Measurements from ENCODE around the gene RC3H1. TPM values are rescaled to one million over a fixed set of nuclear protein-coding genes. Genes with fewer than 3 reads are reported as not detected.
A peak's percentile ranks its signal among the peaks of the same experiment; 100 is the strongest.

RC3H1 gene
- total and polyA plus RNA-seq, 3 experiments from 2014 or later, result 5.4 to 40.5 (median 39.7) TPM

GRCh38 chr1:174039027-174039426 lies 16.9 kb upstream of the RC3H1 start:
- H3K9me3 ChIP-seq (ENCODE audit: low read length), result no peaks in the 10 kb centered on the region
- H3K27me3 ChIP-seq (ENCODE audit: insufficient read depth, low read length, poor library complexity, severe bottlenecking), result no peaks in the 10 kb centered on the region
- H3K4me3 Mint-ChIP-seq, result no peak overlapping the region
- ChIA-PET POLR2A (no interaction called here), CTCF (interaction anchor here (1.0 kb wide), 1 partner anchor 10 kb away, joined by 3 read pairs; no protein-coding TSS in a partner anchor)
- no peak overlapping the region for H3K27ac ChIP-seq (ENCODE audit: low read depth, low read length)
- DNase-seq, result no peak
- H3K4me1 ChIP-seq (ENCODE audit: insufficient read depth, low read length), result no peaks in the 10 kb centered on the region
- H3K4me3 ChIP-seq (ENCODE audit: low read length), result no peak overlapping the region
- no peaks in the 10 kb centered on the region for H3K4me1 Mint-ChIP-seq
- no peak overlapping the region for H3K27ac Mint-ChIP-seq
- H3K27me3 Mint-ChIP-seq, result peaks cover 2 to 7% of the 10 kb centered on the region in 2 donors
- H3K36me3 Mint-ChIP-seq, result peaks cover 0 to 5% (median 0%) of the 10 kb centered on the region in 3 donors
- H3K36me3 ChIP-seq (ENCODE audit: insufficient read depth, low read length), result no peaks in the 10 kb centered on the region
- no peaks in the 10 kb centered on the region for H3K9me3 Mint-ChIP-seq

DNA sequence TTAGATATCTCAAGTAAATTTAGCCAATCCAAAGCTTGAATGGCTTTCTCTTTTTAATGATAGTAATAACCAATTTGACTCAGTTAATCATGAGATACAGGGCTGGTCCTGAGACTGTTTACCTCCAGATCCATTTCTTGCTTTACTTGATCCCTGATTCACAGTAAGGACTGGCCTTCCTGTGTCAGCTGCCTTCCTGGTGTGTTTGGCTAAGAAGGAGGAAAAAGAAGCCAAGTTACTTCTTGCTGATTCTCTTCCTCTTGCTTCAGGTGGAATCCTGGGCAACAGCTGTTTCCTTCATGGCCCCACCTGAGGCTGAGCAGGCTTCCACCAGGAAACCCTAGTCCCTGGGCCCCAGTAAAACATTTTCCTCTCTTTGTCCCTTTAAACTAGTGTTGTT lies 14.6 kb upstream of the RC3H1 start:
- H3K4me3 ChIP-seq (ENCODE audit: low read length), result no peak overlapping the region
- DNase-seq, result no peak
- no peaks in the 10 kb centered on the region for H3K36me3 ChIP-seq (ENCODE audit: insufficient read depth, low read length)
- Mint-ChIP-seq H3K4me1 (no peaks in the 10 kb centered on the region), H3K36me3 (peaks cover 0 to 5% (median 0%) of the 10 kb centered on the region in 3 donors), H3K27me3 (peaks cover 4 to 7% of the 10 kb centered on the region in 2 donors), H3K27ac (no peak overlapping the region), H3K4me3 (no peak overlapping the region), H3K9me3 (no peaks in the 10 kb centered on the region)
- no peaks in the 10 kb centered on the region for H3K9me3 ChIP-seq (ENCODE audit: low read length)
- no peak overlapping the region for H3K27ac ChIP-seq (ENCODE audit: low read depth, low read length)
- no peaks in the 10 kb centered on the region for H3K4me1 ChIP-seq (ENCODE audit: insufficient read depth, low read length)
- ChIA-PET POLR2A (no interaction called here), CTCF (no interaction called here)
- H3K27me3 ChIP-seq (ENCODE audit: insufficient read depth, low read length, poor library complexity, severe bottlenecking), result no peaks in the 10 kb centered on the region

DNA sequence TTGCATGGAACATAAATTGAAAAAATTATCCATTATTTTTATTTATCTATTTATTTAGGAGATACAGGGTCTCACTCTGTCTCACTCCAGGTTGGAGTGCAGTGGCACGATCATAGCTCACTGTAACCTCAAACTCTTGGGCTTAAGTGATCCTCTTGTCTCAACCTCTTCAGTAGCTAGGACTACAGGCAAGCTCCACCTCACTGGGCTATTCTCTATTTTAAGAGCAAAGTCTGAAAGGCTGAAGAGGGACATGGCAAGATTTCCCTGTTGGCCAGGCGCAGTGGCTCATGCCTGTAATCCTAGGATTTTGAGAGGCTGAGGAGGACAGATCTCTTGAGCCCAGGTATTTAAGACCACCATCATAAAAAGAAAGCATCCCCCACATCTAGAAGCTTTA lies 14.0 kb upstream of the RC3H1 start:
- Histone ChIP-seq H3K27ac (ENCODE audit: low read depth, low read length) (no peak overlapping the region), H3K27me3 (ENCODE audit: insufficient read depth, low read length, poor library complexity, severe bottlenecking) (no peaks in the 10 kb centered on the region), H3K4me3 (ENCODE audit: low read length) (no peak overlapping the region), H3K36me3 (ENCODE audit: insufficient read depth, low read length) (no peaks in the 10 kb centered on the region), H3K9me3 (ENCODE audit: low read length) (no peaks in the 10 kb centered on the region), H3K4me1 (ENCODE audit: insufficient read depth, low read length) (no peaks in the 10 kb centered on the region)
- peaks cover 0 to 3% (median 0%) of the 10 kb centered on the region in 3 donors for H3K4me1 Mint-ChIP-seq
- H3K4me3 Mint-ChIP-seq, result no peak overlapping the region
- ChIA-PET CTCF (no interaction called here), POLR2A (no interaction called here)
- peaks cover 0 to 5% (median 0%) of the 10 kb centered on the region in 3 donors for H3K36me3 Mint-ChIP-seq
- H3K9me3 Mint-ChIP-seq, result no peaks in the 10 kb centered on the region
- H3K27ac Mint-ChIP-seq, result no peak overlapping the region
- H3K27me3 Mint-ChIP-seq, result peaks cover 4 to 7% of the 10 kb centered on the region in 2 donors
- no peak for DNase-seq

DNA sequence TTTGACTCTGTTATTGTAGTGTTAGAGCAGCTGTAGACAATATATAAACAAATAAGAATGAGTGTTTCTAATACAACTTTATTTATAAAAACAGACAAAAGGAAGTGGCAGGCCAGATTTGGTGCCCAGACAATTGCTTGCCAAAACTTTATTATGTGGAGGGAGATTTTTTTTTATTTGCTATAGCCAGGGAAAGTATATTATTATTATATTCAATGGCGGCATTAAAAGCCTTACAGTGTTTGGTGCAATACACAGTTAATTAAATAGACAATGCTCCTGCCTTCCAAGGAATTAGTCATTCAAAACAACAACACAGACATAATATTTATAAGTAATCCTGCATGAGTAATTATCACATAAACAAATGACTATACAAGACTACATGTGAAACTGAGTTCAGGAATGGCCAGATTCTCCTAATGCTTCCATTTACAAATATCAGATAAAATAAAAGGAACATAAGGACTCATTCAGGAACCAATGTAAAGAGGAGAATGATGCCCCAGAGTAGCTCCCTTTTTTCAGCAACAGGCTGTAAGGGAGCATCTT lies 10.6 kb upstream of the RC3H1 start:
- H3K9me3 Mint-ChIP-seq, result no peaks in the 10 kb centered on the region
- POLR2A ChIA-PET, result interaction anchor here (2.0 kb wide), 1 partner anchor 10 kb away, joined by 4 read pairs; the partner anchor contains the start of gene RC3H1
- no peak overlapping the region for H3K4me3 ChIP-seq (ENCODE audit: low read length)

GRCh38 chr1:174031099-174031498 lies 8.9 kb upstream of the RC3H1 start:
- H3K27me3 ChIP-seq (ENCODE audit: insufficient read depth, low read length, poor library complexity, severe bottlenecking), result no peaks in the 10 kb centered on the region
- H3K27me3 Mint-ChIP-seq, result peaks cover 0 to 4% of the 10 kb centered on the region in 2 donors
- DNase-seq, result no peak
- H3K4me3 ChIP-seq (ENCODE audit: low read length), result no peak overlapping the region
- H3K4me1 ChIP-seq (ENCODE audit: insufficient read depth, low read length), result no peaks in the 10 kb centered on the region
- H3K9me3 ChIP-seq (ENCODE audit: low read length), result no peaks in the 10 kb centered on the region
- no peak overlapping the region for H3K27ac Mint-ChIP-seq
- H3K4me1 Mint-ChIP-seq, result peaks cover 0 to 7% (median 4%) of the 10 kb centered on the region in 3 donors
- POLR2A ChIA-PET, result interaction anchor here (2.0 kb wide), 1 partner anchor 9 kb away, joined by 4 read pairs; the partner anchor contains the start of gene RC3H1
- H3K27ac ChIP-seq (ENCODE audit: low read depth, low read length), result no peak overlapping the region
- CTCF ChIA-PET, result no interaction called here
- no peaks in the 10 kb centered on the region for H3K36me3 ChIP-seq (ENCODE audit: insufficient read depth, low read length)
- no peaks in the 10 kb centered on the region for H3K36me3 Mint-ChIP-seq
- no peaks in the 10 kb centered on the region for H3K9me3 Mint-ChIP-seq
- no peak overlapping the region for H3K4me3 Mint-ChIP-seq

More for the DNA sequence above, 10.6 kb upstream of the RC3H1 start:
- no peak for DNase-seq
- Mint-ChIP-seq H3K36me3 (peaks cover 0 to under 1% (median 0%) of the 10 kb centered on the region in 3 donors), H3K4me1 (peaks cover 0 to 7% (median 4%) of the 10 kb centered on the region in 3 donors), H3K4me3 (no peak overlapping the region), H3K27ac (no peak overlapping the region), H3K27me3 (peaks cover under 1 to 4% of the 10 kb centered on the region in 2 donors)
- Histone ChIP-seq H3K27ac (ENCODE audit: low read depth, low read length) (no peak overlapping the region), H3K4me1 (ENCODE audit: insufficient read depth, low read length) (no peaks in the 10 kb centered on the region), H3K9me3 (ENCODE audit: low read length) (no peaks in the 10 kb centered on the region), H3K27me3 (ENCODE audit: insufficient read depth, low read length, poor library complexity, severe bottlenecking) (no peaks in the 10 kb centered on the region), H3K36me3 (ENCODE audit: insufficient read depth, low read length) (no peaks in the 10 kb centered on the region)
- CTCF ChIA-PET, result no interaction called here

- no peak overlapping the region for H3K4me3 Mint-ChIP-seq
- ChIA-PET POLR2A (no interaction called here), CTCF (no interaction called here)
- Histone ChIP-seq H3K4me1 (ENCODE audit: insufficient read depth, low read length) (peaks cover 3% of the 10 kb centered on the region), H3K4me3 (ENCODE audit: low read length) (no peak overlapping the region), H3K9me3 (ENCODE audit: low read length) (no peaks in the 10 kb centered on the region), H3K27ac (ENCODE audit: low read depth, low read length) (no peak overlapping the region), H3K36me3 (ENCODE audit: insufficient read depth, low read length) (no peaks in the 10 kb centered on the region), H3K27me3 (ENCODE audit: insufficient read depth, low read length, poor library complexity, severe bottlenecking) (no peaks in the 10 kb centered on the region)
- H3K36me3 Mint-ChIP-seq, result no peaks in the 10 kb centered on the region
- peaks cover 0 to 2% of the 10 kb centered on the region in 2 donors for H3K27me3 Mint-ChIP-seq
- DNase-seq, result no peak
- no peak overlapping the region for H3K27ac Mint-ChIP-seq
- H3K4me1 Mint-ChIP-seq, result peaks cover 3 to 9% (median 5%) of the 10 kb centered on the region in 3 donors
- no peaks in the 10 kb centered on the region for H3K9me3 Mint-ChIP-seq
These were observed 6.3 kb upstream of the RC3H1 start for GRCh38 chr1:174028495-174028894.

- Histone ChIP-seq H3K4me3 (ENCODE audit: low read length) (no peak overlapping the region), H3K27me3 (ENCODE audit: insufficient read depth, low read length, poor library complexity, severe bottlenecking) (no peaks in the 10 kb centered on the region), H3K4me1 (ENCODE audit: insufficient read depth, low read length) (peaks cover 34% of the 10 kb centered on the region), H3K27ac (ENCODE audit: low read depth, low read length) (no peak overlapping the region), H3K36me3 (ENCODE audit: insufficient read depth, low read length) (no peaks in the 10 kb centered on the region), H3K9me3 (ENCODE audit: low read length) (no peaks in the 10 kb centered on the region)
- H3K9me3 Mint-ChIP-seq, result no peaks in the 10 kb centered on the region
- peak overlapping the region; percentile 93 to 100 (median 97) for H3K4me3 Mint-ChIP-seq
- peak in 1 of 5 donors; percentile 6 for DNase-seq
- H3K27me3 Mint-ChIP-seq, result no peaks in the 10 kb centered on the region
- peak overlapping the region in 7 of 8 donors; percentile 26 to 100 (median 98) for H3K27ac Mint-ChIP-seq
- POLR2A ChIA-PET, result no interaction called here
- CTCF ChIA-PET, result no interaction called here
- peaks cover 36 to 43% (median 40%) of the 10 kb centered on the region in 3 donors for H3K4me1 Mint-ChIP-seq
- H3K36me3 Mint-ChIP-seq, result peaks cover 0 to 21% (median 4%) of the 10 kb centered on the region in 3 donors
These were observed 1.3 kb upstream of the RC3H1 start for GRCh38 chr1:174023440-174023839.

DNA sequence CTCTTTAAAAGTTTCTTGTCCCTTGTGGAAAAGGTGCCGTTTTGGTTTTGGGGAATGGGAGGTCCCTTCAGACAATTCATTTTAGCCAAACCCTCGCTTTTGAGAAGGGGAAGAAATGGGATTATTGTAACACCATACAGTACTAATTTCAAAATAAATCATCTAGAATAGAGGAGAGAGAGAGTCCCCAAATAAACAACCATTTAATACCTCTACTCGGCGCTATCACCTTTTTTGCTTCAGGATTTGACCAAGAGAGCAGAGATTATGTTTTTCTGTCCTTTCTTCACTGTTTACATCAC lies 770 bp upstream of the RC3H1 start:
- H3K4me3 Mint-ChIP-seq, result peak overlapping the region; percentile 93 to 100 (median 97)
- ChIA-PET POLR2A (interaction anchor here (0.6 to 1.8 kb wide), 9 partner anchors 9 to 977 kb away, joined by 3 to 17 read pairs (median 4); partner anchors contain the start of genes CACYBP, GAS5, PRDX6 and RABGAP1L), CTCF (interaction anchor here (1.0 kb wide), 1 partner anchor 11 kb away, joined by 3 read pairs; no protein-coding TSS in a partner anchor)
- peak overlapping the region; percentile 90 to 100 (median 98) for H3K27ac Mint-ChIP-seq
- Histone ChIP-seq H3K9me3 (ENCODE audit: low read length) (no peaks in the 10 kb centered on the region), H3K4me1 (ENCODE audit: insufficient read depth, low read length) (peaks cover 39% of the 10 kb centered on the region), H3K4me3 (ENCODE audit: low read length) (peak overlapping the region; percentile 96), H3K36me3 (ENCODE audit: insufficient read depth, low read length) (no peaks in the 10 kb centered on the region), H3K27me3 (ENCODE audit: insufficient read depth, low read length, poor library complexity, severe bottlenecking) (no peaks in the 10 kb centered on the region), H3K27ac (ENCODE audit: low read depth, low read length) (peak overlapping the region; percentile 97)
- H3K36me3 Mint-ChIP-seq, result peaks cover 0 to 21% (median 4%) of the 10 kb centered on the region in 3 donors
- peaks cover 41 to 48% (median 45%) of the 10 kb centered on the region in 3 donors for H3K4me1 Mint-ChIP-seq
- no peak for DNase-seq
- H3K9me3 Mint-ChIP-seq, result no peaks in the 10 kb centered on the region
- no peaks in the 10 kb centered on the region for H3K27me3 Mint-ChIP-seq
